HepG2 (cell line): ENCODE data around the gene PLXNB2. TPM values are rescaled to one million over a fixed set of nuclear protein-coding genes. Genes with fewer than 3 reads are reported as not detected.
A peak's percentile ranks its signal among the peaks of the same experiment; 100 is the strongest.

Source experiments
- EZH2 ChIP-seq: conservative IDR thresholded peaks from 2 replicates; pipeline ENCODE4 v1.6.1; 2012; ENCODE audit warnings: mild to moderate bottlenecking, low read depth, low read length, moderate library complexity
- FOXP4 ChIP-seq: sonication (generic); formaldehyde crosslinking; IDR thresholded peaks from 2 replicates; pipeline ENCODE4 v1.4.0; 2020; ENCODE audit warnings: missing genetic modification reagents
- GABPB1 ChIP-seq: IDR thresholded peaks from 2 replicates; pipeline ENCODE4 v1.6.1; 2016; ENCODE audit warnings: mild to moderate bottlenecking, missing genetic modification reagents, moderate library complexity, missing compliant biosample characterization
- HNF1A ChIP-seq, 2 experiments: sonication (generic) in 1 of 2; formaldehyde crosslinking in 1 of 2; IDR thresholded peaks; 2 replicates each; pipeline versions ENCODE4 v1.4.0 to v1.6.1; 2016 to 2020; ENCODE audit warnings: borderline replicate concordance in 1 of 2, low read depth in 1 of 2, mild to moderate bottlenecking in 1 of 2, missing genetic modification reagents in 1 of 2
- HNRNPLL ChIP-seq: fragments of 200-400 bp; formaldehyde crosslinking; IDR thresholded peaks from 2 replicates; pipeline ENCODE4 v1.6.1; 2017; ENCODE audit warnings: mild to moderate bottlenecking, low read depth, low read length; ENCODE audit not compliant: poor library complexity, severe bottlenecking
- HOXA3 ChIP-seq: sonication (generic); formaldehyde crosslinking; IDR thresholded peaks from 2 replicates; pipeline ENCODE4 v1.5.0; 2020; ENCODE audit warnings: missing genetic modification reagents
- MZF1 ChIP-seq: sonication (generic); formaldehyde crosslinking; IDR thresholded peaks from 2 replicates; pipeline ENCODE4 v1.8.1; 2023; ENCODE audit warnings: mild to moderate bottlenecking, missing genetic modification reagents, borderline replicate concordance
- POGZ ChIP-seq: sonication (generic); formaldehyde crosslinking; IDR thresholded peaks from 2 replicates; pipeline ENCODE4 v1.4.0; 2020; ENCODE audit warnings: mild to moderate bottlenecking, missing genetic modification reagents
- UBTF ChIP-seq: sonication (generic); formaldehyde crosslinking; IDR thresholded peaks from 2 replicates; pipeline ENCODE4 v1.4.0; 2020; ENCODE audit warnings: mild to moderate bottlenecking, missing genetic modification reagents
- ZMYM3 ChIP-seq: sonication (generic); formaldehyde crosslinking; IDR thresholded peaks from 2 replicates; pipeline ENCODE4 v1.5.1; 2020; ENCODE audit warnings: mild to moderate bottlenecking, missing genetic modification reagents
- ZNF292 ChIP-seq: sonication (generic); formaldehyde crosslinking; IDR thresholded peaks from 2 replicates; pipeline ENCODE4 v1.8.1; 2022; ENCODE audit warnings: mild to moderate bottlenecking, low read depth, missing genetic modification reagents, borderline replicate concordance
- ZNF333 ChIP-seq: sonication (generic); formaldehyde crosslinking; IDR thresholded peaks from 2 replicates; pipeline ENCODE4 v1.4.0; 2020; ENCODE audit warnings: mild to moderate bottlenecking, missing genetic modification reagents, borderline replicate concordance
- ZNF776 ChIP-seq: sonication (generic); formaldehyde crosslinking; IDR thresholded peaks from 2 replicates; pipeline ENCODE4 v1.4.0; 2020; ENCODE audit warnings: mild to moderate bottlenecking, missing genetic modification reagents
- ZNF777 ChIP-seq: sonication (generic); formaldehyde crosslinking; IDR thresholded peaks from 2 replicates; pipeline ENCODE4 v1.4.0; 2020; ENCODE audit warnings: missing genetic modification reagents
- ZSCAN22 ChIP-seq: sonication (generic); formaldehyde crosslinking; IDR thresholded peaks from 2 replicates; pipeline ENCODE4 v1.4.0; 2020; ENCODE audit warnings: mild to moderate bottlenecking, missing genetic modification reagents
- polyA plus RNA-seq, 8 experiments: library from polyadenylated mRNA; depleted of rRNA in 3 of 8; stranded (reverse) in 7 of 8; unstranded in 1 of 8; fragments of >200 nt; fragmentation: Illumina TruSeq in 4 of 8; extraction: Trizol in 4 of 8; gene quantifications; 2 replicates each; pipeline versions ENCODE4 v1.2.1 to v1.2.3, GENCODE V29; 2011 to 2016; ENCODE audit warnings: low read depth in 4 of 8, missing spikeins in 1 of 8, mixed read lengths in 1 of 8; ENCODE audit not compliant: insufficient read depth in 1 of 8
- total RNA-seq, 5 experiments: library from RNA; depleted of rRNA; stranded (reverse); fragments of >200 nt; fragmentation: Illumina TruSeq; extraction: Trizol; gene quantifications; 2 replicates each; pipeline ENCODE4 v1.2.3, GENCODE V29; 2016; ENCODE audit warnings: low read depth in 1 of 5
- TF ChIP-seq, protein P1 (sequence below): sonication (generic); formaldehyde crosslinking; IDR thresholded peaks from 2 replicates; pipeline ENCODE4 v1.9.0; 2022; ENCODE audit warnings: low read depth, missing genetic modification reagents

Gene PLXNB2
- total and polyA plus RNA-seq, 2 of the 13 experiments (the other 11 are each of a cell fraction or from before 2014, with no cell fraction given) = 32.6 to 68.9 TPM

DNA sequence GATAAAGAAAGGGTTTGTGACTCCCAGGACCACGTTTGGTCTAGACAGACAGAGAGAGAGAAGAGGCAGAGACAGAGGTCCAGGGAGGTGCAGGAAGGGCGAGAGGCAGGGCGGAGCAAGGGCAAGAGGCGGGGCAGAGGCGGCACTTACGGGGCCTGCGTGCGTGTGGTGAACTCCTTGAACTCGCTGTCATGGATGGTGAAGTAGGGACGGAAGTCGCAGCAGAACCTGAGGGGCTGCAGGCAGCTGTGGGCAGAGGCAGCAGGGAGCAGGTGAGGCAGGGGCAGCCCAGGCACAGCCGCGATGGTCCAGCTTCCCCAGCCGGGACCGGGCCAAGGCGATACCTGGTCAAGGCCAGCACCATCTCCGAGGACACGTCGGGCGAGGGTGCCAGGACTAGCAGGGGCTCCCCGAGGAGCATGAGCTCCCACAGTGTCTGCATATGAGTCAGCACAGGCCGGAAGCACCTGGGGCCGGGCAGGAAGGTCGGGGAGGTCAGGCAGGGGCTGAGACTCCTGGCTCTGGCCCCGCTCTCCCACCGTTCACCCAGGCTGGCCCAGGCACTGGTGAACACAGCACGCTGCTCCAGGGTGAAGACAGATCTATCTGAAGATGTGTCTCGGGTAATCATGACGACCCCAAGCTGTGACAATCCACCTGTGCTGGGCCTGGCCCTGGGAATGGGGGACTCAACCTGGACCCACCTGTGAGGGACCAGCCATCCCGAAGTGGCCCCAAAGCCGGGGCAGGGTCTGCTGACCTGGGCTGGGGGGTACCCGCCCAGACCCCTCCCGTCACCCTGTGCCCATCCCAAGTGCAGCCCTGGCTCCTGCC lies 7.2 kb upstream of the PLXNB2 start (continued):
- no peak for TF ChIP-seq HNF1A (IDR thresholded peaks at IDR 0.05; ENCODE audit: low read depth)
- TF ChIP-seq HNF1A (CRISPR knock-in tag; IDR thresholded peaks at IDR 0.05; ENCODE audit: borderline replicate concordance) = 0 out of 2 replicates have a peak, but pooled peaks have one; percentile 15
- TF ChIP-seq HNRNPLL = peak; percentile 44
- peak; percentile 65; the same call in 1 of the 2 replicates for TF ChIP-seq GABPB1 (CRISPR knock-in tag)
- TF ChIP-seq ZSCAN22 (CRISPR knock-in tag) = no peak
- TF ChIP-seq ZNF333 (CRISPR knock-in tag) = peak; percentile 47; the same call in 1 of the 2 replicates
- TF ChIP-seq MZF1 (CRISPR knock-in tag) = 0 out of 2 replicates have a peak, but pooled peaks have one; percentile 20
- TF ChIP-seq ZNF776 (CRISPR knock-in tag) = 0 out of 2 replicates have a peak, but pooled peaks have one; percentile 60
- TF ChIP-seq HOXA3 = peak; percentile 18; the same call in 1 of the 2 replicates
- peak; percentile 42; the same call in 1 of the 2 replicates for TF ChIP-seq ZNF777 (CRISPR knock-in tag)
- 0 out of 2 replicates have a peak, but pooled peaks have one; percentile 24 for TF ChIP-seq ZNF292 (CRISPR knock-in tag)
- TF ChIP-seq, protein P1, sequence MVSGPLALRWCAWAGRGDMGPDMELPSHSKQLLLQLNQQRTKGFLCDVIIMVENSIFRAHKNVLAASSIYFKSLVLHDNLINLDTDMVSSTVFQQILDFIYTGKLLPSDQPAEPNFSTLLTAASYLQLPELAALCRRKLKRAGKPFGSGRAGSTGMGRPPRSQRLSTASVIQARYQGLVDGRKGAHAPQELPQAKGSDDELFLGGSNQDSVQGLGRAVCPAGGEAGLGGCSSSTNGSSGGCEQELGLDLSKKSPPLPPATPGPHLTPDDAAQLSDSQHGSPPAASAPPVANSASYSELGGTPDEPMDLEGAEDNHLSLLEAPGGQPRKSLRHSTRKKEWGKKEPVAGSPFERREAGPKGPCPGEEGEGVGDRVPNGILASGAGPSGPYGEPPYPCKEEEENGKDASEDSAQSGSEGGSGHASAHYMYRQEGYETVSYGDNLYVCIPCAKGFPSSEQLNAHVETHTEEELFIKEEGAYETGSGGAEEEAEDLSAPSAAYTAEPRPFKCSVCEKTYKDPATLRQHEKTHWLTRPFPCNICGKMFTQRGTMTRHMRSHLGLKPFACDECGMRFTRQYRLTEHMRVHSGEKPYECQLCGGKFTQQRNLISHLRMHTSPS (CRISPR knock-in tag) = peak; percentile 79; the same call in 1 of the 2 replicates
- TF ChIP-seq UBTF (CRISPR knock-in tag) = peak; percentile 26; the same call in 1 of the 2 replicates
- no peak for TF ChIP-seq EZH2
- 0 out of 2 replicates have a peak, but pooled peaks have one; percentile 16 for TF ChIP-seq POGZ (CRISPR knock-in tag)
- TF ChIP-seq ZMYM3 = no peak
- TF ChIP-seq FOXP4 (CRISPR knock-in tag) = peak; percentile 34; the same call in 1 of the 2 replicates
